Heart left ventricle (tissue), 13 donors: Measurements from ENCODE around the gene CXADR.

ENCODE experiments used
- CTCF ChIP-seq, 12 donors: fragments of 200-600 bp; sonication (generic) in 4 of 12; IDR thresholded peaks; one replicate each; pipeline versions ENCODE4 v1.5.0 to v1.8.0; 2018 to 2022; ENCODE audit warnings: antibody characterized with exemption in 12 of 12, mild to moderate bottlenecking in 5 of 12
- POLR2A ChIP-seq, 2 donors: fragments of 450-650 bp; IDR thresholded peaks; one replicate each; pipeline ENCODE4 v1.6.1; 2017; ENCODE audit warnings: antibody characterized with exemption in 2 of 2, mild to moderate bottlenecking in 2 of 2, moderate library complexity in 2 of 2
- donor health status: ischemic (EF 13 %, LVEDD 7.1; RV severe dilation, severe dysfunction).
- donor health status: DM: no; HTN: yes; CAD: no.
- donor health status: DM: no; HTN: no; CAD: no.
- donor health status: ischemic (EF 25% LVEDD 6.9; RV normal size, moderate dysfunction).
- donor health status: ischemic (EF 25% LVEDD 5.7; RV mildly dilated, moderate dysfunction).
- donor health status: ischemic (EF 35%, LVEDD 5.7; RV mildly dilated, moderate dysfunction).
- donor health status: nonischemic (EF 11% LVEDD 7.7; RV severe dilation, severe dysfunction).
- donor health status: DM: yes; HTN: yes; CAD: no.
- donor health status: PGD.
- donor health status: ischemic (EF 29% LVEDD 5.4; RV normal size, mild dysfunction).
- donor health status: nonischemic (EF 23%, LVEDD 6.1; RV moderate dilation, normal function).

DNA sequence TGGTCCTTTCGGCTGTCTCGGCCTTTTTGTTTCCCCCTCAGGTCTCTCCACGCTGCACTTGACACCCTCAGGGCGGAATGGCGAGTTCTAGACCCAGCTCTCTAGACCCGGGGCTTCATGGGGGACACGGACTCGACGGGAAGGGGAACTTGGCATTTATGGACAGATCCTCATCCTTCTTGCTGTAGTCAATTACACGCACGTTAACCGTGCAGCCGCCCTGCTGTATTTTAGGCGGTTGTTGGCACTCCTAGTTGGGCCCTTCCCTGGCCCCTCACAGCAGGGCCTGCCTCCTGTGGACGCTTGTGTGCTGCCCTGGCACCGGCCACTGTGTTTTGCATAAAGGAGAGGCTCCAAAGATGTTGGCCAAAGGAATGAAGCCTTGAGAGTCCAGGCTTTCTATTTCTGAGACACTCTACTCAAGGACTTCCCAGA lies 100.4 kb downstream of the CXADR start:
- TF ChIP-seq POLR2A (IDR thresholded peaks at IDR 0.05) (no peak), CTCF (IDR thresholded peaks at IDR 0.05) (no peak)
